GM19438 (cell line): ENCODE measurements around the gene KRT2.

ENCODE experiments used
- ATAC-seq: cut with Tn5 transposase; IDR thresholded peaks from one replicate; pipeline ENCODE4 v1.9.1; 2021; ENCODE audit warnings: low read depth; ENCODE audit not compliant: unreplicated experiment

Gene KRT2

GRCh38 chr12:52618866-52619265, 33.1 kb downstream of the KRT2 start:
- no peak for ATAC-seq

DNA sequence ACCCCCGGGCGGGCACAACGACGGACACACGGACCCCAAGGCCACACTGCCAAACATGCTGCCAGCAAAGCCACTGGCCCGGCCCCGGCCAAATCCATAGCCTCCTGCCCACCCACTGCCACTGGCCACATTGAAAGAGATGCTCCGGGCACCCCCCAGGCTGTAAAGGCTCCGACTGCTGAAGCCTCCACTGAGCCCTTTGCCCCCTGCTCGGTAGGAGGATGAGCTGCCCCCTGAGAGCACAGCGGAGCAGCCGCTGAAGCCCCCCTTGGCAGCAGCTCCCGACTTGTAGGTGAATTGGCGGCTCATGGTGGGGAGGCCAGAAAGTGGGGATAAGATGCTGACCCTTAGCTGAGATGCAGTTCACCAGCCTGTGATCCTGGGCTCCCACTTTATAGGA, 33.8 kb downstream of the KRT2 start, which contains the start of gene KRT73:
Gene KRT73, minus strand, starts transcription at position 344 of the 400 bp plus-strand sequence. Its CDS starts 35 bp downstream, at position 309.
- no peak for ATAC-seq

DNA sequence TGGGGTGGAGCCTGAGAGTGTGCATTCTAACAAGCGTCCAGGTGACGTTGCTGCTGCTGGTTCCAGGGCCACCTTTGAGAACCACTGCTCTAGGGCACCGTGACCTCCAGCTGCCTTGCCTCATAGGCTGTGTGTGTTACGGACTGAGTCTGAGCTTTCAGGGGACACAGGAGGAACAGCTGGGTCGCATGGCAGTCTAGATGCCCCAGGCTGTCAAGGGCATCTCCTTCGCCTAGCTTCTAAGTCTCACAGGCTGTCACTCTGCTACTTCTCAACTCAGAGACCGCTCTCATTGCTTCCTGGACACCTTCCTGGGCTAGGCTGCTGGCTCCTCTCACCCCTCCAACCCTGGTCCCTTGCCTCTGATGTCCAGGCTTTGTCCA, 34.6 kb downstream of the KRT2 start:
- ATAC-seq = no peak

GRCh38 chr12:52616680-52617402, 35.2 kb downstream of the KRT2 start:
- ATAC-seq = no peak

DNA sequence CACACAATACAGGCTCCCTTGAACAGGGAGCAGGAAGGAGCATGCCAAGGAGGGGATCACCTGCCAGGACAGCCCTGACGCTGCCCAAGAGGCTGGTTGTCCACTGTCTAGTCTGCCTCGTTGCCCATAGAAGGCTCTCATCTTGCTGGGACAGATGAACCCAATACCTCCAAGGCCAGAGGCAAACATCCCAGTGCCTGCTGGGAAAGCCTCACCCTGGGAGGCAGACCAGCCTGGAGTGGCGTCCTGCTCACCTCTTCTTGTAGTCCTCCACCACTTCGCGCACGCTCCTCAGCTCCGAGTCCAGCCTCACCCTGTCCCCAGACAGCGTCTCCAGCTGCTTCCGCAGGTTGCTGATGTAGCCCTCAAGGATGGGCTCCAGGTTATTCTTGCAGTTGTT, 36.1 kb downstream of the KRT2 start:
- no peak for ATAC-seq

DNA sequence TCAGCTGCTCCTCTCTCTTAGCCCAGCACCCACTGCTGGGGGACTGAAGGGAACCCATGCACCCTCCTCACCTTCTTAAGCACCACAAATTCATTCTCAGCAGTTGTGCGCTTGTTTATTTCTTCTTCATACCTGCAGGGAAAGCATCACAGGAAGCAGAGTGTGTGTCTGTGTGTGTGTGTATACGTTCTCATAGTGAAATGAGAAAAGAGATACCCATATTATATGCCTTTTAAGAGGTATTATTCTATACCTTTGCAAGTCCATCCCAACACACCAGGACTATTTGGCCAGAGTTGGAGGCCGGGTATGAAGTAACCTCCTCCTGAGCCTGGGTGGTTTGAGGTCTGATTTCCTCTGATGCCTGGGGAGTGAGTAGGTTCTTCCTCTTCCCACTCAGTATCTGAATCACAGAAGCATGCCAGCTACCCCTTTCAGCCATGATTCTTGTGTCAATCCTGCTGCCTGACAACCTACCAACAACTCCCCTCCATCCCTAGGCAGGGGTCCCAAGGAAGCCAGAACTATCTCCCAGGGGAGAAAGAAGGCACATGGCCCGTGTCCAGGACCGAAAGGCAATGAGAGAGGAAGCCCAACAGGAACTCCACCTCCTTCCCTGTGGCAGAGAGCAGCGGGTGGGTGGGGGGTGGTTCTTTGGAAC, 36.7 kb downstream of the KRT2 start:
- no peak for ATAC-seq

DNA sequence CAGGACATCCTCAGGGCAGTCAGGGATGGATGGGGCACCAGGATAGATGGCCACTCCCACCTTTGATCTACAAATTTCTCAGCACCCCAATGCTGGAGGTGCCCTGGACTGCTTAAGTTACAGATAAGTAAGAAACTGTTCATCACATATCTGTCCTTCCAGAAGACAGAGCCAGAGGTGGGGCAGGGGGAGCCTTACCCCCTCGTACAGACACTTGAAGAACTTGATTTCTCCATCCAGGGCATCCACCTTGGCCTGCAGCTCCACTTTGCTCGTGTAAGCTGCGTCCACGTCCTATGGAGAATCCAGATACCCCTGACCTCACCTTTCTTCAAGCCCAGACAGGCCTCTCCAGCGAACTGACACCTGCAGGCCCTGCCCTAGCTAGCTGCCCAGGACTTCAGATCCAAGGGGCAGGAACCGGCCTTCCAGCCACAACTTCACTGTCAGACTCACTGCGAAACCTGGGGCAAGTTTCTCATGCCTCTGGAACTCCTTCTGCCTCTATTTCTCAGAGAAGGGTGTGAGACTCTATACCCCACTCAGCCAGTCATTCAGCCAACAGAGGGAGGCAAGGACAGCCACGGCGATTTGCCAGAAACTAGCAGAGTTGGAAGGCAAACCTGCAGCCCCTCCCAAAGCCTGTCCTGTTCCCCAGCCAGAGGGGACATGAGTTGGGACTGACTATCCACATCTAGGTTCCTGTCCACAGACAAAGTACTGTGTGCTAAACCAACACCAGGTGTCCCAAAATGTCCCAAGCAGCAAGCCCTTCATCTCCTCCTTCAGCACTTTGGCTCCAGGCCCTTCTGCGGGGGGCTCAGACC, 37.4 kb downstream of the KRT2 start:
- ATAC-seq = no peak

GRCh38 chr12:52613384-52614030, 38.5 kb downstream of the KRT2 start:
- ATAC-seq = no peak

GRCh38 chr12:52612431-52613383, 39.3 kb downstream of the KRT2 start:
- no peak for ATAC-seq

DNA sequence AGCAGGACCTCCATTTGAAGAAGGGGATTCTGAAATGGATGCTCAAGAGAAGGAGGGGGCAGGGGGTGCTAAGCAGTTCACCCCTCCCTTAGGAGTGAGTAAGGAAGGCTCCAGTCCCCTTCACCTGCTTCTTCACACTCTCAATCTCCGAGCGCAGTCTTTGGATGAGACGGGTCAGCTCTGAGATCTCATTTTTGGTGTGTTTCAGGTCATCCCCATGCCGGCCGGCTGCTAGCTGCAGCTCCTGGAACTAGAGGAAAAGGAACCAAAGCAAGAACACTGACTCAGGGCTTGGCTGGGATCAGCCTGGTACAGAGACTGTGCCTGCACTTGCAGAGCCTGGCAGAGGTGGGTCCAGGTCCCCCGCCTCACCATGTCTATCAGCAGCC, 40.9 kb downstream of the KRT2 start:
- no peak for ATAC-seq

GRCh38 chr12:52608826-52609630, 43.0 kb downstream of the KRT2 start:
- no peak for ATAC-seq

GRCh38 chr12:52608161-52608560, 43.9 kb downstream of the KRT2 start:
- ATAC-seq = no peak

DNA sequence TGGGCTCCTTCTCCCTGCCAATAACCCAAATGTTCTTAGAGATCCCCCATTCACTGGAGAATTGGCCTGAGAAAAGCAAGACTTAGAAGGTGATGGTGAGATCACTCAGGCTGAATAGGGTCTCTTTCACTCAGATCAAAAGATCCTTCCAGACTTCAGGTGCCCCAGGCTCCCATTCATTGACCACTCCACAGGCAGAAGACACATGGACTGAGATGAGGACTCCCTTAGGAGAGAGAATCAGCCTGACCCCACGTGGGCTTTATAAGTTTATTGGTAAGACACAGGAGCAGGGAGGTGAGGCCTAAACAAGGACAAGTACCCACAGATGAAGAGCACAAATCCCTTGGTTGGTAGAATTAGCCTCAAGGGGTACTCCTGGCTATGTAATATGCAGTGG, 44.7 kb downstream of the KRT2 start:
- ATAC-seq = no peak

- ATAC-seq = no peak
Measured at GRCh38 chr12:52606581-52607218, 45.3 kb downstream of the KRT2 start.

- no peak for ATAC-seq
Measured at GRCh38 chr12:52606096-52606495, 45.9 kb downstream of the KRT2 start.

DNA sequence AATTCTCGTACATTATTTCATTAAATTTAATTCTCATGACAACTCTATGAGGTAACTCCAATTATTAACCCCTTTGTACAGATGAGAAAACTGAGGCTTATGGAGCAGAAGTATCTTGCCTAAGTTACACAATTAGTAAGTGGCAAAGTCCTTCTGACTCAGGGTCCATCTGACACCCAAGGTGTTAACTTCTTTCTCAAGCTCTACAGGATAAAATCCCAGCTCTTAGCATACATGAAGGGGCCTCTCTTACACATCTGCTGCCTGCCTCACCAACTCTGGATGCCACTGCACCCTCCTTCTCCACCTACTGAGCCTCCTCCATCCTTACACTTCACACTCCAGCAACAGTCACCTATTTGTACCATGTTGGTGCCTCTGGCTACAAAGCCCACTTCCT, 46.5 kb downstream of the KRT2 start:
- ATAC-seq = no peak

DNA sequence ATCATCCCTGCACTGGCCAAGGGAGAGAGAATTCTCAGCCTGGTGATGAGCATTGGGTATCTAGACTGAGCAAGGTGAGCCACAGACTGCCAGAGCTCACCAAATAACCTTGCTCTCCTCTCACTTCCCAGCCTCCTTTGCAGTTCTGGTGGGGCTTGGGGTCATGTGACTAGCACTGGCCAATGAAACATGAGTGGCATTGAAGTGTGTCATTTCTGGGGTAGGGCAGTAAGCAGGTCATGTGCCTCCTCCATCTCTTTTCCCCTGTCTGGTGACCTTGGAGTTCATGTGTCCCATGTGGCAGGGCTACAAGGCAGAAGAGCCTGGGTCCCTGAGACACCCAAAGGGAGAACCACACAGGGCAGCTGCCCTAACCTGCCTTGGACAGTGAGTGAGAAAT, 47.2 kb downstream of the KRT2 start:
- no peak for ATAC-seq

- no peak for ATAC-seq
Measured at GRCh38 chr12:52603314-52603713, 48.7 kb downstream of the KRT2 start.

- no peak for ATAC-seq
Measured at GRCh38 chr12:52602552-52602951, 49.5 kb downstream of the KRT2 start.
